ENCODE data around the gene RAD51C. TPM values are rescaled to one million over a fixed set of nuclear protein-coding genes. Genes with fewer than 3 reads are reported as not detected.

Gene RAD51C
- total RNA-seq, 1 experiment from 2014 or later, result 15.2 TPM

DNA sequence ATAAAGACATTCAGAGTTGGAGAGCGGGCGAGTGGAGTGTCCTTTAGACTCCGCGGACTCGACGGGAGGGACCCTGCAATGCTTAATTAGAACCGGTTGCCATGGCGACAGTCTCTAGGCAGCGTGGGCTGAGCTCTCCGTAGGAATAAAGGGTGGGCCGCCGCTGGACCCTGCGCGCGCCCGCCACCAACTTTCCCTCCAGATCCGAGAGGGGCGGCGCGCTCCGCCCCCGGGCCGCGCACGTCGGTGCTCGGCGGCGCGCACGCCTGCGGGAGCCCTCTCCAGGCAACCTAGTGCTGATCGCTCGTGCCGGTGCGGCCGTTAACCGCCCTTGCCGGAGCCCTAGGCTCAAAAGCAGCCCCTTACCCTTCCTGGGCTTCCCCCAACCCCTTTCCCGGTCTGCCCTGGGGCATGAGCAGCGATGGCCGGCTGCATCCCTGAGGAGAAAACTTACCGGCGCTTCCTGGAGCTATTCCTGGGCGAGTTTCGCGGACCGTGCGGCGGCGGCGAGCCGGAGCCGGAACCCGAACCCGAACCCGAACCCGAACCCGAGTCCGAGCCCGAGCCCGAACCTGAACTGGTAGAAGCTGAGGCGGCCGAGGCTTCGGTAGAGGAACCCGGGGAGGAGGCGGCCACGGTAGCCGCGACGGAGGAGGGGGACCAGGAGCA is 63.3 kb downstream of the RAD51C start, which contains the start of gene PPM1E (continued):
- 0 out of 2 replicates have a peak, but pooled peaks have one; percentile 25 for TF ChIP-seq NFE2L1 (CRISPR knock-in tag; IDR thresholded peaks at IDR 0.05)
- TF ChIP-seq CBFB (CRISPR knock-in tag; IDR thresholded peaks at IDR 0.05; ENCODE audit: low read depth), result no peak
- no peak for TF ChIP-seq NR3C1 (CRISPR knock-in tag; conservative IDR thresholded peaks at IDR 0.05; ENCODE audit: low read depth)
- 0 out of 2 replicates have a peak, but pooled peaks have one; percentile 33 for TF ChIP-seq ZNF232 (CRISPR knock-in tag; IDR thresholded peaks at IDR 0.05)
- TF ChIP-seq, protein P1, sequence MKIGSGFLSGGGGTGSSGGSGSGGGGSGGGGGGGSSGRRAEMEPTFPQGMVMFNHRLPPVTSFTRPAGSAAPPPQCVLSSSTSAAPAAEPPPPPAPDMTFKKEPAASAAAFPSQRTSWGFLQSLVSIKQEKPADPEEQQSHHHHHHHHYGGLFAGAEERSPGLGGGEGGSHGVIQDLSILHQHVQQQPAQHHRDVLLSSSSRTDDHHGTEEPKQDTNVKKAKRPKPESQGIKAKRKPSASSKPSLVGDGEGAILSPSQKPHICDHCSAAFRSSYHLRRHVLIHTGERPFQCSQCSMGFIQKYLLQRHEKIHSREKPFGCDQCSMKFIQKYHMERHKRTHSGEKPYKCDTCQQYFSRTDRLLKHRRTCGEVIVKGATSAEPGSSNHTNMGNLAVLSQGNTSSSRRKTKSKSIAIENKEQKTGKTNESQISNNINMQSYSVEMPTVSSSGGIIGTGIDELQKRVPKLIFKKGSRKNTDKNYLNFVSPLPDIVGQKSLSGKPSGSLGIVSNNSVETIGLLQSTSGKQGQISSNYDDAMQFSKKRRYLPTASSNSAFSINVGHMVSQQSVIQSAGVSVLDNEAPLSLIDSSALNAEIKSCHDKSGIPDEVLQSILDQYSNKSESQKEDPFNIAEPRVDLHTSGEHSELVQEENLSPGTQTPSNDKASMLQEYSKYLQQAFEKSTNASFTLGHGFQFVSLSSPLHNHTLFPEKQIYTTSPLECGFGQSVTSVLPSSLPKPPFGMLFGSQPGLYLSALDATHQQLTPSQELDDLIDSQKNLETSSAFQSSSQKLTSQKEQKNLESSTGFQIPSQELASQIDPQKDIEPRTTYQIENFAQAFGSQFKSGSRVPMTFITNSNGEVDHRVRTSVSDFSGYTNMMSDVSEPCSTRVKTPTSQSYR (CRISPR knock-in tag; IDR thresholded peaks at IDR 0.05), result no peak
- TF ChIP-seq, protein P2, sequence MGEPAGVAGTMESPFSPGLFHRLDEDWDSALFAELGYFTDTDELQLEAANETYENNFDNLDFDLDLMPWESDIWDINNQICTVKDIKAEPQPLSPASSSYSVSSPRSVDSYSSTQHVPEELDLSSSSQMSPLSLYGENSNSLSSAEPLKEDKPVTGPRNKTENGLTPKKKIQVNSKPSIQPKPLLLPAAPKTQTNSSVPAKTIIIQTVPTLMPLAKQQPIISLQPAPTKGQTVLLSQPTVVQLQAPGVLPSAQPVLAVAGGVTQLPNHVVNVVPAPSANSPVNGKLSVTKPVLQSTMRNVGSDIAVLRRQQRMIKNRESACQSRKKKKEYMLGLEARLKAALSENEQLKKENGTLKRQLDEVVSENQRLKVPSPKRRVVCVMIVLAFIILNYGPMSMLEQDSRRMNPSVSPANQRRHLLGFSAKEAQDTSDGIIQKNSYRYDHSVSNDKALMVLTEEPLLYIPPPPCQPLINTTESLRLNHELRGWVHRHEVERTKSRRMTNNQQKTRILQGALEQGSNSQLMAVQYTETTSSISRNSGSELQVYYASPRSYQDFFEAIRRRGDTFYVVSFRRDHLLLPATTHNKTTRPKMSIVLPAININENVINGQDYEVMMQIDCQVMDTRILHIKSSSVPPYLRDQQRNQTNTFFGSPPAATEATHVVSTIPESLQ (CRISPR knock-in tag; IDR thresholded peaks at IDR 0.05), result no peak
- TF ChIP-seq, protein P3, sequence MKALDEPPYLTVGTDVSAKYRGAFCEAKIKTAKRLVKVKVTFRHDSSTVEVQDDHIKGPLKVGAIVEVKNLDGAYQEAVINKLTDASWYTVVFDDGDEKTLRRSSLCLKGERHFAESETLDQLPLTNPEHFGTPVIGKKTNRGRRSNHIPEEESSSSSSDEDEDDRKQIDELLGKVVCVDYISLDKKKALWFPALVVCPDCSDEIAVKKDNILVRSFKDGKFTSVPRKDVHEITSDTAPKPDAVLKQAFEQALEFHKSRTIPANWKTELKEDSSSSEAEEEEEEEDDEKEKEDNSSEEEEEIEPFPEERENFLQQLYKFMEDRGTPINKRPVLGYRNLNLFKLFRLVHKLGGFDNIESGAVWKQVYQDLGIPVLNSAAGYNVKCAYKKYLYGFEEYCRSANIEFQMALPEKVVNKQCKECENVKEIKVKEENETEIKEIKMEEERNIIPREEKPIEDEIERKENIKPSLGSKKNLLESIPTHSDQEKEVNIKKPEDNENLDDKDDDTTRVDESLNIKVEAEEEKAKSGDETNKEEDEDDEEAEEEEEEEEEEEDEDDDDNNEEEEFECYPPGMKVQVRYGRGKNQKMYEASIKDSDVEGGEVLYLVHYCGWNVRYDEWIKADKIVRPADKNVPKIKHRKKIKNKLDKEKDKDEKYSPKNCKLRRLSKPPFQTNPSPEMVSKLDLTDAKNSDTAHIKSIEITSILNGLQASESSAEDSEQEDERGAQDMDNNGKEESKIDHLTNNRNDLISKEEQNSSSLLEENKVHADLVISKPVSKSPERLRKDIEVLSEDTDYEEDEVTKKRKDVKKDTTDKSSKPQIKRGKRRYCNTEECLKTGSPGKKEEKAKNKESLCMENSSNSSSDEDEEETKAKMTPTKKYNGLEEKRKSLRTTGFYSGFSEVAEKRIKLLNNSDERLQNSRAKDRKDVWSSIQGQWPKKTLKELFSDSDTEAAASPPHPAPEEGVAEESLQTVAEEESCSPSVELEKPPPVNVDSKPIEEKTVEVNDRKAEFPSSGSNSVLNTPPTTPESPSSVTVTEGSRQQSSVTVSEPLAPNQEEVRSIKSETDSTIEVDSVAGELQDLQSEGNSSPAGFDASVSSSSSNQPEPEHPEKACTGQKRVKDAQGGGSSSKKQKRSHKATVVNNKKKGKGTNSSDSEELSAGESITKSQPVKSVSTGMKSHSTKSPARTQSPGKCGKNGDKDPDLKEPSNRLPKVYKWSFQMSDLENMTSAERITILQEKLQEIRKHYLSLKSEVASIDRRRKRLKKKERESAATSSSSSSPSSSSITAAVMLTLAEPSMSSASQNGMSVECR (CRISPR knock-in tag; IDR thresholded peaks at IDR 0.05; ENCODE audit: borderline replicate concordance), result 0 out of 2 replicates have a peak, but pooled peaks have one; percentile 75
- no peak for TF ChIP-seq GTF2I (CRISPR knock-in tag; conservative IDR thresholded peaks at IDR 0.05)
- TF ChIP-seq MAX (CRISPR knock-in tag; IDR thresholded peaks at IDR 0.05), result peak; percentile 72; the same call in 1 of the 2 replicates
- no peak; the same call in 1 of the 2 replicates for TF ChIP-seq GABPB1 (CRISPR knock-in tag; IDR thresholded peaks at IDR 0.05)
- TF ChIP-seq, protein P4, sequence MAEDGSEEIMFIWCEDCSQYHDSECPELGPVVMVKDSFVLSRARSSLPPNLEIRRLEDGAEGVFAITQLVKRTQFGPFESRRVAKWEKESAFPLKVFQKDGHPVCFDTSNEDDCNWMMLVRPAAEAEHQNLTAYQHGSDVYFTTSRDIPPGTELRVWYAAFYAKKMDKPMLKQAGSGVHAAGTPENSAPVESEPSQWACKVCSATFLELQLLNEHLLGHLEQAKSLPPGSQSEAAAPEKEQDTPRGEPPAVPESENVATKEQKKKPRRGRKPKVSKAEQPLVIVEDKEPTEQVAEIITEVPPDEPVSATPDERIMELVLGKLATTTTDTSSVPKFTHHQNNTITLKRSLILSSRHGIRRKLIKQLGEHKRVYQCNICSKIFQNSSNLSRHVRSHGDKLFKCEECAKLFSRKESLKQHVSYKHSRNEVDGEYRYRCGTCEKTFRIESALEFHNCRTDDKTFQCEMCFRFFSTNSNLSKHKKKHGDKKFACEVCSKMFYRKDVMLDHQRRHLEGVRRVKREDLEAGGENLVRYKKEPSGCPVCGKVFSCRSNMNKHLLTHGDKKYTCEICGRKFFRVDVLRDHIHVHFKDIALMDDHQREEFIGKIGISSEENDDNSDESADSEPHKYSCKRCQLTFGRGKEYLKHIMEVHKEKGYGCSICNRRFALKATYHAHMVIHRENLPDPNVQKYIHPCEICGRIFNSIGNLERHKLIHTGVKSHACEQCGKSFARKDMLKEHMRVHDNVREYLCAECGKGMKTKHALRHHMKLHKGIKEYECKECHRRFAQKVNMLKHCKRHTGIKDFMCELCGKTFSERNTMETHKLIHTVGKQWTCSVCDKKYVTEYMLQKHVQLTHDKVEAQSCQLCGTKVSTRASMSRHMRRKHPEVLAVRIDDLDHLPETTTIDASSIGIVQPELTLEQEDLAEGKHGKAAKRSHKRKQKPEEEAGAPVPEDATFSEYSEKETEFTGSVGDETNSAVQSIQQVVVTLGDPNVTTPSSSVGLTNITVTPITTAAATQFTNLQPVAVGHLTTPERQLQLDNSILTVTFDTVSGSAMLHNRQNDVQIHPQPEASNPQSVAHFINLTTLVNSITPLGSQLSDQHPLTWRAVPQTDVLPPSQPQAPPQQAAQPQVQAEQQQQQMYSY (CRISPR knock-in tag; IDR thresholded peaks at IDR 0.05), result no peak
- no peak for TF ChIP-seq RELA (CRISPR knock-in tag; IDR thresholded peaks at IDR 0.05; ENCODE audit: borderline replicate concordance)
- TF ChIP-seq, protein P5, sequence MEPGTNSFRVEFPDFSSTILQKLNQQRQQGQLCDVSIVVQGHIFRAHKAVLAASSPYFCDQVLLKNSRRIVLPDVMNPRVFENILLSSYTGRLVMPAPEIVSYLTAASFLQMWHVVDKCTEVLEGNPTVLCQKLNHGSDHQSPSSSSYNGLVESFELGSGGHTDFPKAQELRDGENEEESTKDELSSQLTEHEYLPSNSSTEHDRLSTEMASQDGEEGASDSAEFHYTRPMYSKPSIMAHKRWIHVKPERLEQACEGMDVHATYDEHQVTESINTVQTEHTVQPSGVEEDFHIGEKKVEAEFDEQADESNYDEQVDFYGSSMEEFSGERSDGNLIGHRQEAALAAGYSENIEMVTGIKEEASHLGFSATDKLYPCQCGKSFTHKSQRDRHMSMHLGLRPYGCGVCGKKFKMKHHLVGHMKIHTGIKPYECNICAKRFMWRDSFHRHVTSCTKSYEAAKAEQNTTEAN (CRISPR knock-in tag; IDR thresholded peaks at IDR 0.05), result no peak
- TF ChIP-seq ATF1 (CRISPR knock-in tag; IDR thresholded peaks at IDR 0.05), result no peak
- TF ChIP-seq CREB1 (CRISPR knock-in tag; IDR thresholded peaks at IDR 0.05), result no peak
- TF ChIP-seq JAZF1 (CRISPR knock-in tag; IDR thresholded peaks at IDR 0.05), result no peak
- TF ChIP-seq, protein P6, sequence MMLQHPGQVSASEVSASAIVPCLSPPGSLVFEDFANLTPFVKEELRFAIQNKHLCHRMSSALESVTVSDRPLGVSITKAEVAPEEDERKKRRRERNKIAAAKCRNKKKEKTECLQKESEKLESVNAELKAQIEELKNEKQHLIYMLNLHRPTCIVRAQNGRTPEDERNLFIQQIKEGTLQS (CRISPR knock-in tag; conservative IDR thresholded peaks at IDR 0.05), result no peak
- TF ChIP-seq, protein P7, sequence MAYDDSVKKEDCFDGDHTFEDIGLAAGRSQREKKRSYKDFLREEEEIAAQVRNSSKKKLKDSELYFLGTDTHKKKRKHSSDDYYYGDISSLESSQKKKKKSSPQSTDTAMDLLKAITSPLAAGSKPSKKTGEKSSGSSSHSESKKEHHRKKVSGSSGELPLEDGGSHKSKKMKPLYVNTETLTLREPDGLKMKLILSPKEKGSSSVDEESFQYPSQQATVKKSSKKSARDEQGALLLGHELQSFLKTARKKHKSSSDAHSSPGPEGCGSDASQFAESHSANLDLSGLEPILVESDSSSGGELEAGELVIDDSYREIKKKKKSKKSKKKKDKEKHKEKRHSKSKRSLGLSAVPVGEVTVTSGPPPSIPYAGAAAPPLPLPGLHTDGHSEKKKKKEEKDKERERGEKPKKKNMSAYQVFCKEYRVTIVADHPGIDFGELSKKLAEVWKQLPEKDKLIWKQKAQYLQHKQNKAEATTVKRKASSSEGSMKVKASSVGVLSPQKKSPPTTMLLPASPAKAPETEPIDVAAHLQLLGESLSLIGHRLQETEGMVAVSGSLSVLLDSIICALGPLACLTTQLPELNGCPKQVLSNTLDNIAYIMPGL (CRISPR knock-in tag; IDR thresholded peaks at IDR 0.05), result peak; percentile 73
- TF ChIP-seq, protein P8, sequence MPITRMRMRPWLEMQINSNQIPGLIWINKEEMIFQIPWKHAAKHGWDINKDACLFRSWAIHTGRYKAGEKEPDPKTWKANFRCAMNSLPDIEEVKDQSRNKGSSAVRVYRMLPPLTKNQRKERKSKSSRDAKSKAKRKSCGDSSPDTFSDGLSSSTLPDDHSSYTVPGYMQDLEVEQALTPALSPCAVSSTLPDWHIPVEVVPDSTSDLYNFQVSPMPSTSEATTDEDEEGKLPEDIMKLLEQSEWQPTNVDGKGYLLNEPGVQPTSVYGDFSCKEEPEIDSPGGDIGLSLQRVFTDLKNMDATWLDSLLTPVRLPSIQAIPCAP (CRISPR knock-in tag; IDR thresholded peaks at IDR 0.05), result no peak
- peak; percentile 61 for TF ChIP-seq FOXK1 (CRISPR knock-in tag; IDR thresholded peaks at IDR 0.05)
